Activated gamma-delta T cell (primary cell): ENCODE measurements around the gene ALDH1L2.

Source experiments
- DNase-seq: peaks from one replicate; lab custom pipeline; 2025; lab: John Stamatoyannopoulos, UW

The ALDH1L2 gene

GRCh38 chr12:105083551-105084105, 630 bp downstream of the ALDH1L2 start:
- no peak for DNase-seq

- no peak for DNase-seq
These were observed 1.2 kb downstream of the ALDH1L2 start for GRCh38 chr12:105083031-105083430.

- no peak for DNase-seq
These were observed 5.3 kb downstream of the ALDH1L2 start for GRCh38 chr12:105078712-105079570.

GRCh38 chr12:105077435-105077834, 6.8 kb downstream of the ALDH1L2 start:
- no peak for DNase-seq

- no peak for DNase-seq
These were observed 7.3 kb downstream of the ALDH1L2 start for GRCh38 chr12:105076913-105077312.

GRCh38 chr12:105076098-105076497, 8.2 kb downstream of the ALDH1L2 start:
- no peak for DNase-seq

GRCh38 chr12:105072888-105073488, 11.3 kb downstream of the ALDH1L2 start:
- DNase-seq, result no peak

- DNase-seq, result no peak
These were observed 12.3 kb downstream of the ALDH1L2 start for GRCh38 chr12:105071981-105072380.

- DNase-seq, result no peak
These were observed 14.1 kb downstream of the ALDH1L2 start for GRCh38 chr12:105069936-105070702.

GRCh38 chr12:105067511-105068031, 16.7 kb downstream of the ALDH1L2 start:
- no peak for DNase-seq

- DNase-seq, result no peak
These were observed 19.6 kb downstream of the ALDH1L2 start for GRCh38 chr12:105064564-105065178.

GRCh38 chr12:105060715-105061378, 23.4 kb downstream of the ALDH1L2 start:
- no peak for DNase-seq

- no peak for DNase-seq
These were observed 27.1 kb downstream of the ALDH1L2 start for GRCh38 chr12:105057174-105057573.

- no peak for DNase-seq
These were observed 31.1 kb downstream of the ALDH1L2 start for GRCh38 chr12:105053116-105053572.

GRCh38 chr12:105051981-105052380, 32.3 kb downstream of the ALDH1L2 start:
- DNase-seq, result no peak

GRCh38 chr12:105048315-105048714, 35.9 kb downstream of the ALDH1L2 start:
- no peak for DNase-seq

- DNase-seq, result no peak
These were observed 37.0 kb downstream of the ALDH1L2 start for GRCh38 chr12:105047308-105047707.

- DNase-seq, result no peak
These were observed 43.1 kb downstream of the ALDH1L2 start for GRCh38 chr12:105041186-105041585.

- DNase-seq, result no peak
These were observed 43.8 kb downstream of the ALDH1L2 start for GRCh38 chr12:105040476-105040875.

GRCh38 chr12:105036937-105037649, 47.2 kb downstream of the ALDH1L2 start:
- no peak for DNase-seq
